LNCAP (cell line): ENCODE data around the gene ACTMAP.

Source experiments
- TF ChIP-seq, protein P1 (sequence below): fragments of 450-650 bp; IDR thresholded peaks from 2 replicates; pipeline ENCODE4 v1.5.1; 2017; ENCODE audit warnings: mild to moderate bottlenecking

ACTMAP gene

GRCh38 chr19:40705362-40705651, 45.0 kb downstream of the ACTMAP start:
- TF ChIP-seq, protein P1, sequence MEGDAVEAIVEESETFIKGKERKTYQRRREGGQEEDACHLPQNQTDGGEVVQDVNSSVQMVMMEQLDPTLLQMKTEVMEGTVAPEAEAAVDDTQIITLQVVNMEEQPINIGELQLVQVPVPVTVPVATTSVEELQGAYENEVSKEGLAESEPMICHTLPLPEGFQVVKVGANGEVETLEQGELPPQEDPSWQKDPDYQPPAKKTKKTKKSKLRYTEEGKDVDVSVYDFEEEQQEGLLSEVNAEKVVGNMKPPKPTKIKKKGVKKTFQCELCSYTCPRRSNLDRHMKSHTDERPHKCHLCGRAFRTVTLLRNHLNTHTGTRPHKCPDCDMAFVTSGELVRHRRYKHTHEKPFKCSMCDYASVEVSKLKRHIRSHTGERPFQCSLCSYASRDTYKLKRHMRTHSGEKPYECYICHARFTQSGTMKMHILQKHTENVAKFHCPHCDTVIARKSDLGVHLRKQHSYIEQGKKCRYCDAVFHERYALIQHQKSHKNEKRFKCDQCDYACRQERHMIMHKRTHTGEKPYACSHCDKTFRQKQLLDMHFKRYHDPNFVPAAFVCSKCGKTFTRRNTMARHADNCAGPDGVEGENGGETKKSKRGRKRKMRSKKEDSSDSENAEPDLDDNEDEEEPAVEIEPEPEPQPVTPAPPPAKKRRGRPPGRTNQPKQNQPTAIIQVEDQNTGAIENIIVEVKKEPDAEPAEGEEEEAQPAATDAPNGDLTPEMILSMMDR = no peak

GRCh38 chr19:40704491-40705361, 45.6 kb downstream of the ACTMAP start:
- TF ChIP-seq, protein P1 = no peak

DNA sequence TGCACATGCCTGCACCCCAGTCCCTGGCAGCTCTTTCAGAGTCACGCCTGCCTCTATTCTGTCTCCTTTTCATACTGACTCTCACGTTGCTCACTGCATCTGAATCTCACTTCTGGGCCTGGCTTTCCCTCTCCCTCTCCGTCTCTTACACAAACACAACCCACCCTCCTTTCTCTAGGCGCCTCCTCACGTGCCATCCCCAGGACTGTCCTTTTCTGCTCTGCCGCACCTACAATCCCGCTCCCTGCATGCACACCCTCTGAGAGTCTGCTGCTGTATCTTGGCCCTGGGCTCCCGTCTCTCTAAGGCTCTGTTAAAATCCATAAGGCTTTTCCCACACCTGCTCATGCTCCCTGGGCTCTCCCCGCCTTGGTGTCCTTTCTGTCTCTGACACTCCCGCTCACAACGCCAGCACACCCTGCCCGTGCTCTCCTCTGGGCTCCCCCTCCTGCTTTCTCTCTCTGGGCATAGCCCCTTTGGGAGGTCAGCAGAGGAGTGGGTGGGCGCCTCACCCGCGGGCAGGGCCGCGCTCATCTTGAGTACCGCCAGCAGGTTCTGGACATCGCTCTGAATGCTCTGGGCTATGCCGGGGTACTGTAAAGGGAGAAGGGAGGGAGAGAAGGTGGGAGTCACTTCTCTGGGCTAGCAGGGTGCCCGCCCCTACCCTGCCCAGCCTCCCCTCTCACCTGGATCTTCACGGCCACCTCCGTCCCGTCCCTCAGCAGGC, 47.1 kb downstream of the ACTMAP start:
- TF ChIP-seq, protein P1 = no peak

DNA sequence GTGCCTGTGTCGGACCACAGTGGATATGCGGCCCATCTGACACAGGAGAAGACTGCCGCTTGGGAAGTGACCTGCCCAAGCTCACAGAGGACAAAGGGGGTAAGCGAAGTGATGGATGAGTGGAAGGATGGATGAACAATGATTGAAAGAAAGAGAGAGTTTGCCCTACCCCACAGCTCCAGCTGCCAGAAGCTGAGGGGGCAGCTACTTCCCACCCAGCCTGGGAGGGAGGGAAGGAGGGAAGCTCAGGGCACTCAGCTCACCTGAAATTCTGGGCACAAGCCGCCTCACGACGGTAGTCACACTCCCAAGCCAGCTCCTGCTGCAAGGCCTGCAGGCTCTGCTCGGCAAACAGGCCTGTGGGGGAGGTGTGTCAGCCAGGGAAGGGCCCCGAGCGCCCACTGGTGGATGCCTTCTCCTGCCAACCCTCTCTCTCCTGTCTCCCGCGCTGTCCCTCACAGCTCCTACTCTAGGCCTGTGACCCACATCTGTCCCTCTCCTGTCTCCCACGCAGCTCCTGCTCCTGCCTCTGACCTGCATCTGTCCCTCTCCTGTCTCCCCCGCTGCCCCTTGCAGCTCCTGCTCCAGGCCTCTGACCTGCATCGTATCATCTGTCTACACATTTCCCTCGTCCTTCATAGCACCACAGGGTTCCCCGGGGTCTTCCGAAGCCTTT, 47.8 kb downstream of the ACTMAP start:
- TF ChIP-seq, protein P1 = no peak

- TF ChIP-seq, protein P1 = no peak
Measured at GRCh38 chr19:40701758-40702157, 48.5 kb downstream of the ACTMAP start.

GRCh38 chr19:40700083-40700482, 50.2 kb downstream of the ACTMAP start:
- TF ChIP-seq, protein P1 = no peak

DNA sequence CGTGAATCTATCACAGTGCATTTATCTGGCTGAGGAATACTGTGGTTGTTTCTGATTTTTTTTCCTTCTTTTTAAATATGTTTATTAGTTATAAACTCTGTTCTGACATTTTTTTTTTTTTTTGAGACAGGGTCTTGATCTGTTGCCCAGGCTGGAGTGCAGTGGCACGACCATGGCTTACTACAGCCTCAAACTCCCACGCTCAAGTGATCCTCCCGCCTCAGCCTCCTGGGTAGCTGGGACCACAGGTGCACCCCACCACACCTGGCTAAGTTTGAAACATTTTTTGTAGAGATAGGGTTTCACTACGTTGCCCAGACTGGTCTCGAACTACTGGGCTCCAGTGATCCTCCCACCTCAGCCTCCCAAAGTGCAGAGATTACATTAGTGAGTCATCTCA, 53.3 kb downstream of the ACTMAP start:
- TF ChIP-seq, protein P1 = no peak
